Neural cell (in vitro differentiated cells): ENCODE data around the gene TRABD2B. TPM values are rescaled to one million over a fixed set of nuclear protein-coding genes. Genes with fewer than 3 reads are reported as not detected.

Experiments used
- H2AFZ ChIP-seq: fragments of 200-600, 300-800 bp; sonication (generic), shearing (Covaris generic); 2 replicates; pipeline ENCODE4 v1.6.0; 2014; ENCODE audit warnings: low read depth, mild to moderate bottlenecking, antibody characterized with exemption, low read length, moderate library complexity
- H3F3A ChIP-seq: fragments of 200-600 bp; shearing (Covaris generic); 2 replicates; pipeline ENCODE4 v1.6.1; 2016; ENCODE audit warnings: mild to moderate bottlenecking, moderate library complexity, mixed read lengths, antibody characterized with exemption, low read length; ENCODE audit not compliant: insufficient read depth, poor library complexity, severe bottlenecking
- H3K27ac ChIP-seq: fragments of 200-600, 300-800 bp; sonication (generic), shearing (Covaris generic); 2 replicates; pipeline ENCODE4 v1.5.1; 2014; ENCODE audit warnings: mild to moderate bottlenecking, low read length, moderate library complexity
- H3K27me3 ChIP-seq: fragments of 300-800, 200-600 bp; sonication (generic), shearing (Covaris generic); 2 replicates; pipeline ENCODE4 v1.6.0; 2014; ENCODE audit warnings: mild to moderate bottlenecking, low read depth, low read length, moderate library complexity; ENCODE audit not compliant: insufficient read depth
- H3K36me3 ChIP-seq: fragments of 300-800, 200-600 bp; sonication (generic), shearing (Covaris generic); 2 replicates; pipeline ENCODE4 v1.5.1; 2014; ENCODE audit warnings: mild to moderate bottlenecking, antibody characterized with exemption, low read length, moderate library complexity; ENCODE audit not compliant: insufficient read depth
- H3K4me2 ChIP-seq: fragments of 300-800, 200-600 bp; sonication (generic), shearing (Covaris generic); 2 replicates; pipeline ENCODE4 v1.6.0; 2014; ENCODE audit warnings: mild to moderate bottlenecking, low read length
- H3K4me3 ChIP-seq: fragments of 300-800, 200-600 bp; sonication (generic), shearing (Covaris generic); 2 replicates; pipeline ENCODE4 v1.5.1; 2014; ENCODE audit warnings: mild to moderate bottlenecking, low read length, moderate library complexity
- H3K79me2 ChIP-seq: fragments of 200-600 bp; shearing (Covaris generic); replicated peaks from 2 replicates; pipeline ENCODE4 v1.6.0; 2014; ENCODE audit warnings: mild to moderate bottlenecking, low read length, moderate library complexity; ENCODE audit not compliant: insufficient read depth
- H3K9ac ChIP-seq: fragments of 300-800, 200-600 bp; sonication (generic), shearing (Covaris generic); 2 replicates; pipeline ENCODE4 v1.6.1; 2016; ENCODE audit warnings: mild to moderate bottlenecking, low read length, mixed read lengths
- H3K9me2 ChIP-seq: fragments of 200-600 bp; shearing (Covaris generic); 2 replicates; pipeline ENCODE4 v1.6.1; 2016; ENCODE audit warnings: mild to moderate bottlenecking, low read length, mixed read lengths; ENCODE audit not compliant: insufficient read depth
- H3K9me3 ChIP-seq: fragments of 200-600, 300-800 bp; sonication (generic), shearing (Covaris generic); 2 replicates; pipeline ENCODE4 v1.6.1; 2016; ENCODE audit warnings: mild to moderate bottlenecking, mixed run types, low read length, moderate library complexity, mixed read lengths
- H4K20me1 ChIP-seq: fragments of 200-600 bp; shearing (Covaris generic); 2 replicates; pipeline ENCODE4 v1.6.1; 2016; ENCODE audit warnings: mild to moderate bottlenecking, mixed run types; ENCODE audit not compliant: insufficient read depth
- CTCF ChIP-seq: fragments of 450-650 bp; IDR thresholded peaks from 2 replicates; pipeline ENCODE4 v1.5.1; 2014; ENCODE audit warnings: antibody characterized with exemption, mild to moderate bottlenecking, moderate library complexity; ENCODE audit not compliant: poor library complexity, severe bottlenecking
- EP300 ChIP-seq: fragments of 450-650 bp; conservative IDR thresholded peaks from 2 replicates; pipeline ENCODE4 v1.6.1; 2014; ENCODE audit warnings: antibody characterized with exemption, mild to moderate bottlenecking, moderate library complexity; ENCODE audit not compliant: poor library complexity, severe bottlenecking
- EZH2 ChIP-seq: fragments of 200-600, 300-800 bp; shearing (Covaris generic), sonication (generic); IDR thresholded peaks from 2 replicates; pipeline ENCODE4 v1.6.1; 2014; ENCODE audit warnings: antibody characterized with exemption, low read length, borderline replicate concordance, mild to moderate bottlenecking; ENCODE audit not compliant: insufficient read depth, poor library complexity, severe bottlenecking
- MXI1 ChIP-seq: fragments of 450-650 bp; conservative IDR thresholded peaks from 2 replicates; pipeline ENCODE4 v1.6.1; 2014; ENCODE audit warnings: antibody characterized with exemption, mild to moderate bottlenecking; ENCODE audit not compliant: poor library complexity, severe bottlenecking
- POLR2AphosphoS5 ChIP-seq: IDR thresholded peaks from 2 replicates; pipeline ENCODE4 v1.6.1; 2012
- RAD21 ChIP-seq: fragments of 450-650 bp; conservative IDR thresholded peaks from 2 replicates; pipeline ENCODE4 v1.6.1; 2014; ENCODE audit warnings: antibody characterized with exemption, mild to moderate bottlenecking, moderate library complexity
- SMC3 ChIP-seq: fragments of 450-650 bp; conservative IDR thresholded peaks from 2 replicates; pipeline ENCODE4 v1.6.1; 2014; ENCODE audit warnings: antibody characterized with exemption, mild to moderate bottlenecking, moderate library complexity; ENCODE audit not compliant: poor library complexity
- TAF1 ChIP-seq: IDR thresholded peaks from 2 replicates; pipeline ENCODE4 v1.6.1; 2012; ENCODE audit warnings: low read depth
- polyA plus RNA-seq: library from polyadenylated mRNA; depleted of rRNA; stranded (reverse); fragments of >200 nt; gene quantifications from 2 replicates; pipeline ENCODE4 v1.2.3, GENCODE V29; 2014
- TF ChIP-seq, protein P1 (sequence below): IDR thresholded peaks from 2 replicates; pipeline ENCODE4 v1.6.1; 2012; ENCODE audit warnings: borderline replicate concordance

Gene TRABD2B
- polyA plus RNA-seq, 1 donor from 2014 or later: 0.02 TPM

- Histone ChIP-seq H3K36me3 (no peaks in the 10 kb centered on the region), H4K20me1 (no peaks in the 10 kb centered on the region), H3F3A (no peaks in the 10 kb centered on the region), H3K4me2 (no peak overlapping the region), H3K27ac (no peak overlapping the region), H3K79me2 (no peaks in the 10 kb centered on the region), H3K9me2 (no peaks in the 10 kb centered on the region), H3K27me3 (peaks cover 44% of the 10 kb centered on the region), H3K9ac (no peak overlapping the region), H3K9me3 (no peaks in the 10 kb centered on the region), H2AFZ (no peak overlapping the region), H3K4me3 (no peak overlapping the region)
- no peak for TF ChIP-seq EZH2
These were observed 3.8 kb downstream of the TRABD2B start for GRCh38 chr1:47993416-47993740.

GRCh38 chr1:47992720-47993415 lies 4.3 kb downstream of the TRABD2B start:
- Histone ChIP-seq H3K27ac (no peak overlapping the region), H3K4me3 (no peak overlapping the region), H3K9me3 (no peaks in the 10 kb centered on the region), H3K27me3 (peaks cover 39% of the 10 kb centered on the region), H3K4me2 (no peak overlapping the region), H2AFZ (no peak overlapping the region), H4K20me1 (no peaks in the 10 kb centered on the region), H3F3A (no peaks in the 10 kb centered on the region), H3K9me2 (no peaks in the 10 kb centered on the region), H3K36me3 (no peaks in the 10 kb centered on the region), H3K79me2 (no peaks in the 10 kb centered on the region), H3K9ac (no peak overlapping the region)
- TF ChIP-seq EP300: no peak
- no peak for TF ChIP-seq RAD21
- TF ChIP-seq EZH2: no peak
- TF ChIP-seq, protein P1, sequence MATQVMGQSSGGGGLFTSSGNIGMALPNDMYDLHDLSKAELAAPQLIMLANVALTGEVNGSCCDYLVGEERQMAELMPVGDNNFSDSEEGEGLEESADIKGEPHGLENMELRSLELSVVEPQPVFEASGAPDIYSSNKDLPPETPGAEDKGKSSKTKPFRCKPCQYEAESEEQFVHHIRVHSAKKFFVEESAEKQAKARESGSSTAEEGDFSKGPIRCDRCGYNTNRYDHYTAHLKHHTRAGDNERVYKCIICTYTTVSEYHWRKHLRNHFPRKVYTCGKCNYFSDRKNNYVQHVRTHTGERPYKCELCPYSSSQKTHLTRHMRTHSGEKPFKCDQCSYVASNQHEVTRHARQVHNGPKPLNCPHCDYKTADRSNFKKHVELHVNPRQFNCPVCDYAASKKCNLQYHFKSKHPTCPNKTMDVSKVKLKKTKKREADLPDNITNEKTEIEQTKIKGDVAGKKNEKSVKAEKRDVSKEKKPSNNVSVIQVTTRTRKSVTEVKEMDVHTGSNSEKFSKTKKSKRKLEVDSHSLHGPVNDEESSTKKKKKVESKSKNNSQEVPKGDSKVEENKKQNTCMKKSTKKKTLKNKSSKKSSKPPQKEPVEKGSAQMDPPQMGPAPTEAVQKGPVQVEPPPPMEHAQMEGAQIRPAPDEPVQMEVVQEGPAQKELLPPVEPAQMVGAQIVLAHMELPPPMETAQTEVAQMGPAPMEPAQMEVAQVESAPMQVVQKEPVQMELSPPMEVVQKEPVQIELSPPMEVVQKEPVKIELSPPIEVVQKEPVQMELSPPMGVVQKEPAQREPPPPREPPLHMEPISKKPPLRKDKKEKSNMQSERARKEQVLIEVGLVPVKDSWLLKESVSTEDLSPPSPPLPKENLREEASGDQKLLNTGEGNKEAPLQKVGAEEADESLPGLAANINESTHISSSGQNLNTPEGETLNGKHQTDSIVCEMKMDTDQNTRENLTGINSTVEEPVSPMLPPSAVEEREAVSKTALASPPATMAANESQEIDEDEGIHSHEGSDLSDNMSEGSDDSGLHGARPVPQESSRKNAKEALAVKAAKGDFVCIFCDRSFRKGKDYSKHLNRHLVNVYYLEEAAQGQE: no peak
- TF ChIP-seq POLR2AphosphoS5: no peak
- no peak for TF ChIP-seq CTCF
- no peak for TF ChIP-seq MXI1
- TF ChIP-seq SMC3: no peak
- no peak for TF ChIP-seq TAF1

- no peak overlapping the region for H3K4me3 ChIP-seq
- peaks cover 29% of the 10 kb centered on the region for H3K27me3 ChIP-seq
- no peak for TF ChIP-seq TAF1
- TF ChIP-seq, protein P1: no peak
- no peak for TF ChIP-seq EZH2
- no peak for TF ChIP-seq EP300
- no peak for TF ChIP-seq SMC3
- TF ChIP-seq CTCF: no peak
- no peak for TF ChIP-seq POLR2AphosphoS5
- TF ChIP-seq RAD21: no peak
- no peak for TF ChIP-seq MXI1
- H3K9me2 ChIP-seq: no peaks in the 10 kb centered on the region
- H3K36me3 ChIP-seq: no peaks in the 10 kb centered on the region
- H3K9me3 ChIP-seq: no peaks in the 10 kb centered on the region
- H3K4me2 ChIP-seq: no peak overlapping the region
- H3K9ac ChIP-seq: no peak overlapping the region
- no peaks in the 10 kb centered on the region for H3K79me2 ChIP-seq
- no peak overlapping the region for H2AFZ ChIP-seq
- no peak overlapping the region for H3K27ac ChIP-seq
- H3F3A ChIP-seq: no peaks in the 10 kb centered on the region
- H4K20me1 ChIP-seq: no peaks in the 10 kb centered on the region
These were observed 5.5 kb downstream of the TRABD2B start for GRCh38 chr1:47991673-47992072.
